Dendritic cell treated with granulocyte-macrophage colony-stimulating factor and Interleukin-4, amounts not matched to agents 40 ng/mL and 50 ng/mL, for 4 days (primary cell): ENCODE data around the gene CYP2R1.
"Not testable (repeated sequence)": the region's sequence is repeated elsewhere in the genome, so short reads cannot be mapped to it uniquely, and the experiment has no call there.

Experiments used
- H3K27ac Mint-ChIP-seq: one replicate; pipeline ENCODE4 v1.8.0; 2022; ENCODE audit warnings: mild to moderate bottlenecking, mixed read lengths
- H3K27me3 Mint-ChIP-seq: one replicate; pipeline ENCODE4 v1.8.0; 2022; ENCODE audit warnings: mild to moderate bottlenecking, mixed read lengths
- H3K36me3 Mint-ChIP-seq: one replicate; pipeline ENCODE4 v1.8.0; 2022; ENCODE audit warnings: low read depth, mixed read lengths
- H3K4me1 Mint-ChIP-seq: one replicate; pipeline ENCODE4 v1.8.0; 2022; ENCODE audit warnings: low read depth, mixed read lengths
- H3K4me3 Mint-ChIP-seq: one replicate; pipeline ENCODE4 v1.8.0; 2022; ENCODE audit warnings: mild to moderate bottlenecking, moderate library complexity, mixed read lengths
- H3K9me3 Mint-ChIP-seq: one replicate; pipeline ENCODE4 v1.8.0; 2022; ENCODE audit warnings: mixed read lengths
- intact Hi-C: fragments of 100-400 bp; cut with micrococcal nuclease; formaldehyde crosslinking; loops from one replicate; pipeline ENCODE4 v1.15.0; 2022

Gene CYP2R1

GRCh38 chr11:14881576-14882193, 10.3 kb downstream of the CYP2R1 start:
- peaks cover 14% of the 10 kb centered on the region for H3K4me1 Mint-ChIP-seq
- H3K36me3 Mint-ChIP-seq, result peaks cover 31% of the 10 kb centered on the region
- H3K9me3 Mint-ChIP-seq, result no peaks in the 10 kb centered on the region
- no peak overlapping the region for H3K27ac Mint-ChIP-seq
- no peaks in the 10 kb centered on the region for H3K27me3 Mint-ChIP-seq
- intact Hi-C loops, result no loop called here
- no peak overlapping the region for H3K4me3 Mint-ChIP-seq

GRCh38 chr11:14875163-14875562, 16.9 kb downstream of the CYP2R1 start:
- Mint-ChIP-seq H3K36me3 (peaks cover 43% of the 10 kb centered on the region), H3K27ac (no peak overlapping the region), H3K9me3 (no peaks in the 10 kb centered on the region), H3K27me3 (no peaks in the 10 kb centered on the region), H3K4me3 (no peak overlapping the region), H3K4me1 (no peaks in the 10 kb centered on the region)
- intact Hi-C loops, result no loop called here

- peaks cover 50% of the 10 kb centered on the region for H3K36me3 Mint-ChIP-seq
- intact Hi-C loops, result no loop called here
- H3K4me1 Mint-ChIP-seq, result no peaks in the 10 kb centered on the region
- H3K9me3 Mint-ChIP-seq, result no peaks in the 10 kb centered on the region
- no peak overlapping the region for H3K27ac Mint-ChIP-seq
- H3K27me3 Mint-ChIP-seq, result no peaks in the 10 kb centered on the region
- no peak overlapping the region for H3K4me3 Mint-ChIP-seq
Measured at GRCh38 chr11:14873632-14874031, 18.4 kb downstream of the CYP2R1 start.

GRCh38 chr11:14872032-14872431, 20.0 kb downstream of the CYP2R1 start:
- Mint-ChIP-seq H3K4me1 (no peaks in the 10 kb centered on the region), H3K27me3 (no peaks in the 10 kb centered on the region), H3K9me3 (no peaks in the 10 kb centered on the region), H3K27ac (no peak overlapping the region), H3K4me3 (no peak overlapping the region), H3K36me3 (peaks cover 37% of the 10 kb centered on the region)
- intact Hi-C loops, result no loop called here

GRCh38 chr11:14863775-14864174, 28.3 kb downstream of the CYP2R1 start:
- intact Hi-C loops, H3K27ac Mint-ChIP-seq, H3K4me3 Mint-ChIP-seq, H3K27me3 Mint-ChIP-seq, H3K4me1 Mint-ChIP-seq: not testable (repeated sequence)
- peaks cover 17% of the 10 kb centered on the region for H3K9me3 Mint-ChIP-seq
- peaks cover 33% of the 10 kb centered on the region for H3K36me3 Mint-ChIP-seq

GRCh38 chr11:14861680-14862079, 30.4 kb downstream of the CYP2R1 start:
- no peak overlapping the region for H3K27ac Mint-ChIP-seq
- H3K4me3 Mint-ChIP-seq, result no peak overlapping the region
- peaks cover 17% of the 10 kb centered on the region for H3K9me3 Mint-ChIP-seq
- no peaks in the 10 kb centered on the region for H3K4me1 Mint-ChIP-seq
- no peaks in the 10 kb centered on the region for H3K27me3 Mint-ChIP-seq
- peaks cover 33% of the 10 kb centered on the region for H3K36me3 Mint-ChIP-seq
- intact Hi-C loops, result no loop called here

- Mint-ChIP-seq H3K4me3 (no peak overlapping the region), H3K27ac (no peak overlapping the region), H3K36me3 (peaks cover 33% of the 10 kb centered on the region), H3K4me1 (no peaks in the 10 kb centered on the region), H3K9me3 (peaks cover 17% of the 10 kb centered on the region), H3K27me3 (no peaks in the 10 kb centered on the region)
- intact Hi-C loops, result no loop called here
Measured at GRCh38 chr11:14860511-14860910, 31.5 kb downstream of the CYP2R1 start.

GRCh38 chr11:14858404-14858803, 33.6 kb downstream of the CYP2R1 start:
- Mint-ChIP-seq H3K36me3 (peaks cover 15% of the 10 kb centered on the region), H3K27ac (no peak overlapping the region), H3K4me1 (no peaks in the 10 kb centered on the region), H3K27me3 (no peaks in the 10 kb centered on the region), H3K9me3 (no peaks in the 10 kb centered on the region), H3K4me3 (no peak overlapping the region)
- intact Hi-C loops, result no loop called here

GRCh38 chr11:14857621-14858020, 34.4 kb downstream of the CYP2R1 start:
- intact Hi-C loops, result no loop called here
- Mint-ChIP-seq H3K27me3 (no peaks in the 10 kb centered on the region), H3K9me3 (no peaks in the 10 kb centered on the region), H3K36me3 (peaks cover 8% of the 10 kb centered on the region), H3K4me3 (no peak overlapping the region), H3K27ac (no peak overlapping the region), H3K4me1 (no peaks in the 10 kb centered on the region)

- H3K9me3 Mint-ChIP-seq, result no peaks in the 10 kb centered on the region
- no peaks in the 10 kb centered on the region for H3K36me3 Mint-ChIP-seq
- no peak overlapping the region for H3K4me3 Mint-ChIP-seq
- no peaks in the 10 kb centered on the region for H3K27me3 Mint-ChIP-seq
- H3K27ac Mint-ChIP-seq, result no peak overlapping the region
- H3K4me1 Mint-ChIP-seq, result no peaks in the 10 kb centered on the region
- intact Hi-C loops, result no loop called here
Measured at GRCh38 chr11:14855890-14856289, 36.1 kb downstream of the CYP2R1 start.

- Mint-ChIP-seq H3K36me3 (no peaks in the 10 kb centered on the region), H3K4me3 (no peak overlapping the region), H3K27me3 (no peaks in the 10 kb centered on the region), H3K4me1 (no peaks in the 10 kb centered on the region), H3K27ac (no peak overlapping the region), H3K9me3 (no peaks in the 10 kb centered on the region)
- intact Hi-C loops, result no loop called here
Measured at GRCh38 chr11:14854057-14854456, 38.0 kb downstream of the CYP2R1 start.

- H3K4me3 Mint-ChIP-seq, result no peak overlapping the region
- no peak overlapping the region for H3K27ac Mint-ChIP-seq
Measured at GRCh38 chr11:14852571-14853177, 39.4 kb downstream of the CYP2R1 start.

GRCh38 chr11:14842002-14842401, 50.0 kb downstream of the CYP2R1 start:
- H3K27me3 Mint-ChIP-seq, result no peaks in the 10 kb centered on the region
- H3K36me3 Mint-ChIP-seq, result peaks cover 24% of the 10 kb centered on the region
- intact Hi-C loops, result no loop called here

More at GRCh38 chr11:14852571-14853177, 39.4 kb downstream of the CYP2R1 start:
- Mint-ChIP-seq H3K4me1 (no peaks in the 10 kb centered on the region), H3K36me3 (no peaks in the 10 kb centered on the region), H3K27me3 (no peaks in the 10 kb centered on the region), H3K9me3 (no peaks in the 10 kb centered on the region)
- intact Hi-C loops, result no loop called here

GRCh38 chr11:14835496-14836492, 56.2 kb downstream of the CYP2R1 start:
- Mint-ChIP-seq H3K4me1 (no peaks in the 10 kb centered on the region), H3K9me3 (no peaks in the 10 kb centered on the region), H3K27me3 (no peaks in the 10 kb centered on the region), H3K27ac (no peak overlapping the region), H3K36me3 (peaks cover 11% of the 10 kb centered on the region), H3K4me3 (no peak overlapping the region)
- intact Hi-C loops, result no loop called here

More at GRCh38 chr11:14842002-14842401, 50.0 kb downstream of the CYP2R1 start:
- Mint-ChIP-seq H3K9me3 (peaks cover 9% of the 10 kb centered on the region), H3K27ac (no peak overlapping the region), H3K4me1 (no peaks in the 10 kb centered on the region), H3K4me3 (no peak overlapping the region)
